HG02938 (cell line): ENCODE data around the gene CBX8.
"Not testable (repeated sequence)": the region's sequence is repeated elsewhere in the genome, so short reads cannot be mapped to it uniquely, and the experiment has no call there.

Experiments used
- ATAC-seq: cut with Tn5 transposase; IDR thresholded peaks from one replicate; pipeline ENCODE4 v1.9.1; 2021; ENCODE audit warnings: mild to moderate bottlenecking, moderate library complexity; ENCODE audit not compliant: unreplicated experiment

The CBX8 gene

GRCh38 chr17:79757140-79757745 lies 39.6 kb downstream of the CBX8 start:
- no peak for ATAC-seq

GRCh38 chr17:79755591-79755990 lies 41.3 kb downstream of the CBX8 start:
- no peak for ATAC-seq

DNA sequence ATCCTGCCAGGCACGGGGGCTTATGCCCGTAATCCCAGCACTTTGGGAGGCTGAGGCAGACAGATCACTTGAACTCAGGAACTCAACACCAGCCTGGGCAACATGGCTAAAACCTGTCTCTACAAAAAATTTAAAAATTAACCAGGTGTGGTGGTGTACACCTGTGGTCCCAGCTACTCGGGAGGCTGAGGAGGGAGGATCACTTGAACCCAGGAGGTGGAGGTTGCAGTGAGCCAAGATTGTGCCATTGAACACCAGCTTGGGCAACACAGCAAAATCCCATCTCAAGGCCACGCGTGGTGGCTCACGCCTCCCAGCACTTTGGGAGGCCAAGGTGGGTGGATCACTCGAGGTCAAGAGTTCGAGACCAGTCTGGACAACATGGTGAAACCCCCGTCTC lies 42.0 kb downstream of the CBX8 start:
- ATAC-seq = not testable (repeated sequence)

- ATAC-seq = no peak
Observed at GRCh38 chr17:79754370-79754769, 42.5 kb downstream of the CBX8 start.

- ATAC-seq = no peak
Observed at GRCh38 chr17:79752175-79752574, 44.7 kb downstream of the CBX8 start.

DNA sequence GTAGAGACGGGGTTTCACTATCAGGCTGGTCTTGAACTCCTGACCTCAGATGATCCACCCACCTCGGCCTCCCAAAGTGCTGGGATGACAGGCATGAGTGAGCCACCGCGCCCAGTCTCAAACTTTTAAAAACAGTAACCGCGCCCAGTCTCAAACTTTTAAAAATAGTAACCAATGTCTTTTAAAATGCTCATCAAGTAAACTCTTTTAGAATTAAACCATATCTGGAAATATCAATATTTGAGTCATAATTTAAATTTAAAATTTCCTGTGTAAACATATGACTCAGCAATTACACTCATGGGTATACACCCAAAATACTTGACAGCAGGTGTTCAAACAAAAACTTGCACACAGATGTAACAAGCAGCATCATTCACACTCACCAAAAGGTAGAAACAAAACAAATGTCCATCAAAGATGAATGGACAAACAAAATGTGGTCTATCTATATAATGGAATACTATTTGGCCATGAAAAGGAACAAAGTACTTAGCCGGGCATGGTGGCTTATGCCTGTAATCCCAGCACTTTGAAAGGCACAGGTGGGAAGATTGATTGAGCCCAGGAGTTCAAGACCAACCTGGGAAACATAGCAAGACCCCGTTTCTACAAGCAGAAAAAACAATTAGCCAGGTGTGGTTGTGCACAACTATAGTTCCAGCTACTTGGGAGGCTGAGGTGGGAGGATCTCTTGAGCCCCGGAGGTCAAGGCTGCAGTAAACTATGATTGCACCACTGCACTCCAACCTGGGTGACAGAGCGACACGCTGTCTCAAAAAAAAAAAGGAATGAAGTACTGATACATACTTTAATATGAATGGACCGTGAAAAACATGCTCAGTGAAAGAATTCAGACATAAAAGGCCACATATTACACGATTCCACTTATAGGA lies 46.0 kb downstream of the CBX8 start:
- ATAC-seq = no peak

DNA sequence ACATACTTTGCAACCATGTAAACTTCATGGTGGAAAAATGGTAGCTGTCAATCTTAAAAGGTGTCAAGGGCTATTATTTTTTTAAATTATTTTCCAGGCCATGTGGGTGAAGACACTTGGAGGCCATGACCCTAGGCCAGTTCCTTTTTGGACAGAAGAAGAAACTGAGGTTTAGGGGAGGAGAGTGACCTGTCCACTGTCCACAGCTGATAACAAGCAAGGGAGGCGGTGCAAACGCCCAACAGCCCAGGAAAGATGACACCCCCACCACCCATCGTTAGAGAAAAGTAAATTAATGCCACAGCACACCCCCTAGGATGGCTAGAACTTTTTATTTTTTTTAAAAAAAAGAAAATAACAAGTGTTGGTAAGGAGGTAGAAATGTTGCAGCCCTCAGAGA lies 46.9 kb downstream of the CBX8 start:
- ATAC-seq = no peak

GRCh38 chr17:79749156-79749815 lies 47.6 kb downstream of the CBX8 start:
- ATAC-seq = no peak

DNA sequence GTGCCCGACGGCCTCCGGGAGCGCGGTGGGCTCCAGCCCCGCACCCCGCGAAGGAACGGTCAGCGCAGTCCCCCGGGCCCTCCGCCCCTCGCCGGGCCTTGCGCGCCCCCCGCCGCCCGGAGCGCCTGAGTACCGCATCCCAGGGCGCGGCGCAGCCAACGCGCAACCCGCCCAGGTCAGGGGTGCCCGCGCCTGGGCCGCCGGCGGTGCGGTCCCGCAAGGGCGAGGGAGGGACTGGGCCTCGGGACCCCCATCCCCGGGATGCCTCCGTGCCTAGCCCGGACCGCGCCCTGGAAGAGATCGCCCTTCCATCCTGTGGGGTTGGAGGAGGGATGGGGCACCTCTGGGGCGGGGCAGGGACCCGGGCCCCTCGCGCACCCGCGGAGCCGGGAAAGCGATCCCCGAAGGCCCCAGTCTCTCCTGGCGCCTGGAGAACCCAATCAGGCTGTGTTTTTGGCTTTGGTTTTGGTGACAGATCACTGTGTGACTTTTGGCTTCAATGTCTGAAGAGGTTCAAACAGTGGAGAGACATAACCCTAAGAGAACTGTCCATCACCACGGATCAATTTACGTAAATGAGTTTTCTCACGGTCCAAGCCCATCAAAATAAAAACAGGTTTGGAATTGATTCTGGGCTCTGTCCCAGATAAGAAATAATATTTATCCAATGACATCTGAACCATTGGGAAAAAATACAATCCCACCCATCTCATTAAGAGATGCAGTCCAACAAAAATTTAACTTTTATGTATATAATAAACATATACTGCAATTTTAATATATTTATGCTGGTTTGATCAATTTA lies 48.4 kb downstream of the CBX8 start:
- no peak for ATAC-seq

DNA sequence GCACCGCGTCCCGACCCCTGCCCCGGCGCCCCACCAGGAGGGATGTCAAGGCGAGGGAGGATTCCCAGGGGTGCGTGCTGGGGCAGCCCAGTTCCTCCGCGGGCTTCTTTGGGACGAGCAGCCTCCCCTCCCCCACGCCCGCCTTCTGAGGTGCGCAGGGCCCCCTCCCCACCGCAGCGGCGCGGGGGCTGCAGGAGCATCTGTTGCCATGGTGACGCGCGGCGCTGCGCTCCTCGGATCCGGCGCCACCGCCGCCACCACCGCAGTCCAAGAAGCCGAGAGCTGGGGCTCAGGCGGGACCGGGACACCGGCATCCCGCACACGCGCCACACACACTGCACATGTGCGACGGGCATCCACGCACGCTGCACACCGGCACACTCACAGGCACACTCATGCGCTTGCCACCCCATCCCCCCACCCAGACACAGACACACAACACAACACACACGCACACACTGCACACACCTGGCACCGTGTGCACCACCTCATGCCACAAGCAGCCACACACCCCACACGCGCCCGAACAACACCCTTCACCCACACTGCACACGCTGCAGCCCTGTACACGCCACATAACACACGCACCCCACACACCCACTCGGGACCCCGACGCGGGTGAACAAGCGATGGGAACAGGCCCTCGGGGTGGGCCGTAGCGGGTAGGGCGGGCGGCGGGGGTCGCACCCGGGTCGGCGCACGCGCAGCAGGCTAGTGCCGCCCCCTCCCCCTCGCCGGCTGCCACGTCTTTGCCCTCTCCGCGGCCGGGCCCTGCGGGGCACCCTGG lies 49.2 kb downstream of the CBX8 start:
- no peak for ATAC-seq

- ATAC-seq = no peak
Observed at GRCh38 chr17:79746889-79747507, 49.9 kb downstream of the CBX8 start.

DNA sequence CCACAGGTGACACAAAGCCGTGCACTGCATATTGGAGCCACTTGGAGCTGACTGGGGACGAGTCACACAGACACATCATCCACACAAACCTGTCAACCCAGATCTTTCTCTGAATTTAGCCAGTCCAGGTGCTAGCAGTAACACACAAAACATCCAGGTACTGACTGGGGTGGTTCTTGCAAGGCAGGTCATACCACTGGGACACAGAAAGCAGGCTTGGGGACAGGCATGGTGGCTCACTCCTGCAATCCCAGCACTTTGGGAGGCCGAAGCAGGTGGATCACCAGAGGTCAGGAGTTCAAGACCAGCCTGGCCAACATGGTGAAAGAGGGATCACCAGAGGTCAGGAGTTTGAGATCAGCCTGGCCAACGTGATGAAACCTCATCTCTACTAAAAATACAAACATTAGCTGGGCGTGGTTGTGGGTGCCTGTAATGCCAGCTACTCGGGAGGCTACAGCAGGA lies 51.2 kb downstream of the CBX8 start:
- no peak for ATAC-seq

DNA sequence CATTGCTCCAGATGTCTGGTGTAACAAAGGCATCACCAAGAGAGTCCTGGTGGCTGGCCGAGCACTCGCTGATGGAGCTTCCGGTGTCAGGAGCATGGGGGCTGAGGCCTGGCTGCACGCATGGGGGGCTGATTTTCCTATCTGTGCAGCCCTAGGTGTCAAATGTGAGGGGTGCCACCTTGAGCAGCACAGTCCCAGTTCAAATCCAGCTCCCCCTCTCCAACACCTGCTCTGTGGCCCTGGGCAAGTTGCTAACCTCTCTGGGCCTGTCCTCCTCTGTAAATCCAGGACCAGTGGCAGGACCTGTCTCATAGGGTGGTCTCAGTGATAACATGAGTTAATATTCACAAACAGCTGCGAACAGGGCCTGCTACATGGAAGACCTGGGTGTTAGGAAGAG lies 53.3 kb downstream of the CBX8 start:
- no peak for ATAC-seq

- ATAC-seq = no peak
Observed at GRCh38 chr17:79742951-79743476, 53.9 kb downstream of the CBX8 start.

DNA sequence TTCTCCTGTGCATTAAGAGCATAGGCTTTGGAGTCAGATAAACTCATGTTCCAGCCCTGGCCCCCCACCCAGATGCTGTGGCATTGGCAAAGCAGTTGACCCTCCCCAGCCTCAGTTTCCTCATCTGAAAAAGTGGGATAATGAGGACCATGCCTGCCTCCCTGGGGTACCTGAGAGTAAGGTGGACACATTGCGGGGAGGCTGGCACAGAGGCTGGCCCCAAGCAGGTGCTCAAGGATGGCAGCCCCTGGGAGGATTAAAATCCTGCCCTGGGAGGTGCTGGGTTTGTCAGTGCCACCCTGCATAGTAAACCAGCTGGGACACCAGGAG lies 54.3 kb downstream of the CBX8 start:
- no peak for ATAC-seq
